Measurements from ENCODE around the gene PDK2.

The PDK2 gene

GRCh38 chr17:50050431-50051032, 44.6 kb upstream of the PDK2 start:
- Histone ChIP-seq H3K9me3 (ENCODE audit: control insufficient read depth, low read length) (no peaks in the 10 kb centered on the region), H3K36me3 (ENCODE audit: control insufficient read depth, insufficient read depth, low read length) (no peaks in the 10 kb centered on the region), H3K27me3 (ENCODE audit: control insufficient read depth, insufficient read depth, low read length) (no peaks in the 10 kb centered on the region), H3K9ac (no peak overlapping the region), H3K4me2 (ENCODE audit: low read length) (no peak overlapping the region), H3K27ac (no peak overlapping the region), H2AFZ (no peak overlapping the region), H3K4me1 (peaks cover 15% of the 10 kb centered on the region), H3K4me3 (ENCODE audit: low read depth, low read length) (no peak overlapping the region), H3K79me2 (no peaks in the 10 kb centered on the region)
- no peak for TF ChIP-seq CTCF (IDR thresholded peaks at IDR 0.05)

DNA sequence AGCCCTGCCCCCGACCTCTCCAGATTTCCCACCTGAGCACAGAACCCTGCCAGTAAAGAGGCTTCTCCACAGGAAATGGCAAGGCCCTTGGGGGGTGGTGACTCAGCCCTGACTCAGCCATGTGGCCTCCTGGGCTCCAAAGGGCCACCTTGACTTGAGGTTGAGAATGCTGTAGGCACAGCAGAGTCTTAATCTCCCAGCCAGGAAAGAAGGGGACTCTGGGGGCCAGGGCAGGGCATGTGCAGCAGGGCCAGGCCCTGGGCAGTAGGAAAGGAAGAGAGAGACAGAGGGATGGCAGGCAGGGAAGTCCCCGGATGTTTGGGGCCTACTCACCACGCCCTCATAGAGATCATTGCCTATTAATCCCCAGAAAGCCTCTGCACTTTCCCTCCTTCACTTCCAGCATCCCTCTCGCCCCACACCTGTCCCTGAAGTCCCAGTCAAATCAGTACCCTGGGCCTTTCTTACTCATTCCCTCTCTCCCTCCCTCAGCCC, 44.0 kb upstream of the PDK2 start:
- Histone ChIP-seq H3K27ac (no peak overlapping the region), H3K79me2 (no peaks in the 10 kb centered on the region), H3K4me3 (ENCODE audit: low read depth, low read length) (no peak overlapping the region), H3K36me3 (ENCODE audit: control insufficient read depth, insufficient read depth, low read length) (no peaks in the 10 kb centered on the region), H3K27me3 (ENCODE audit: control insufficient read depth, insufficient read depth, low read length) (no peaks in the 10 kb centered on the region), H3K4me2 (ENCODE audit: low read length) (no peak overlapping the region), H3K9me3 (ENCODE audit: control insufficient read depth, low read length) (no peaks in the 10 kb centered on the region), H3K9ac (no peak overlapping the region), H2AFZ (no peak overlapping the region), H3K4me1 (peaks cover 15% of the 10 kb centered on the region)
- TF ChIP-seq CTCF (IDR thresholded peaks at IDR 0.05), result no peak

DNA sequence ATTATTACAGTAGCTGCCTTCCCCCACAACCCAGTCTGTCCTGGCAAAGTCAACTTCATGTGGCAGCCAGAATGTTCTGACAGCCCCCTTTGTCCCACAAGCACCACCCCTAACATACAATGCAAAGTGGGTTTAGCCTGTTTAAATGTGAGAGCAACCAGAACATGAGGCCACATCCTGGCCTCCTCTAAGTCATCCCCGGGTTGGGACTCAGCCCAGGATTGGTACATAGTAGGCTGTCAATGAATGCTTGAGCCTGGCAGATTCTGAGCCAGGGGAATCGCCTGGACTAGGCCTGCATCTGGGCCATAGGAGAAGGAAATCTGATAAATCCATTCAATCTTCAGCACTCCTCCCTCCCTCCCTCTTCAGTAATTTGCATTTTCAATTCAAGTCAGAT, 43.5 kb upstream of the PDK2 start:
- no peak for TF ChIP-seq CTCF (IDR thresholded peaks at IDR 0.05)

DNA sequence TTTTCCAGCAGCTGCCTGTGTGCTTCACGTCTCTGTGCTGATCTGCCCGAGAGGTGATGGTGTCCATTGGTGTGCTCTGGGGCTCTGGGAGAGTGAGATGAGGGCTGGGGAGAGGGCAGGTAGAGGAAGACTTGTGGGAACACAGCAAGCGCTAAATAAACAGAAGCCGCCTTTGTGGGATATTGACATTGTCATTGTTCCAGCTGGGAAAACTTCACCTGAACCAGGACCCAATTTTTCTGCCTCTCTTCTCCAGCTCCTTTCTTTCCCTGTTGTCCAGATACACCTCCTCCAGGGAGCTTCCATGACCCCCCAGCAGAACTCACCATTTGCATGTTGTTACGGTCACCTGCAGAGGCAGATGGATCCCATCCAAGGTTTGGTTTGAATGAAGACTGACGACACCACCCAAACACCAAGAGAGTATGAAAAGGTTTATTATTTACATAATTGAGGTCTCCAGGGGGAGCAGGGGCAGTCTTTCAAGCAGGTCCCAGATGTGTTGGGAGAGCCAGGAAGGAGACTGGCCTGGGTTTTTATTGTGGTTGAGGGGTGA, 42.8 kb upstream of the PDK2 start:
- Histone ChIP-seq H3K4me3 (ENCODE audit: low read depth, low read length) (no peak overlapping the region), H3K27me3 (ENCODE audit: control insufficient read depth, insufficient read depth, low read length) (no peaks in the 10 kb centered on the region), H2AFZ (no peak overlapping the region), H3K9me3 (ENCODE audit: control insufficient read depth, low read length) (no peaks in the 10 kb centered on the region), H3K27ac (no peak overlapping the region), H3K79me2 (no peaks in the 10 kb centered on the region), H3K36me3 (ENCODE audit: control insufficient read depth, insufficient read depth, low read length) (no peaks in the 10 kb centered on the region), H3K9ac (no peak overlapping the region), H3K4me1 (peaks cover 15% of the 10 kb centered on the region), H3K4me2 (ENCODE audit: low read length) (no peak overlapping the region)
- TF ChIP-seq CTCF (IDR thresholded peaks at IDR 0.05), result no peak

More for the DNA sequence above, 43.5 kb upstream of the PDK2 start:
- no peak overlapping the region for H3K4me3 ChIP-seq (ENCODE audit: low read depth, low read length)
- H3K9me3 ChIP-seq (ENCODE audit: control insufficient read depth, low read length), result no peaks in the 10 kb centered on the region
- no peak overlapping the region for H3K4me2 ChIP-seq (ENCODE audit: low read length)
- H3K9ac ChIP-seq, result no peak overlapping the region
- H3K79me2 ChIP-seq, result no peaks in the 10 kb centered on the region
- H3K27me3 ChIP-seq (ENCODE audit: control insufficient read depth, insufficient read depth, low read length), result no peaks in the 10 kb centered on the region
- no peak overlapping the region for H3K27ac ChIP-seq
- H2AFZ ChIP-seq, result no peak overlapping the region
- no peaks in the 10 kb centered on the region for H3K36me3 ChIP-seq (ENCODE audit: control insufficient read depth, insufficient read depth, low read length)
- peaks cover 15% of the 10 kb centered on the region for H3K4me1 ChIP-seq

Data from parathyroid adenoma (tissue), 2 donors.